Naive thymus-derived CD4-positive, alpha-beta T cell (primary cell): Measurements from ENCODE around the gene SHCBP1. TPM values are rescaled to one million over a fixed set of nuclear protein-coding genes. Genes with fewer than 3 reads are reported as not detected.

Source experiments
- ATAC-seq: fragments of 150-1000 bp; cut with Tn5 transposase; 2 replicates; pipeline ENCODE4 v1.10.0; 2021; ENCODE audit warnings: mild to moderate bottlenecking, moderate library complexity
- CTCF ChIA-PET: fragments of 350-600 bp; sonication (Branson Sonifier 250); formaldehyde crosslinking; loops from one replicate; lab custom pipeline; 2021; ENCODE audit warnings: antibody characterized with exemption; lab: Charles Lee
- POLR2A ChIA-PET: fragments of 350-600 bp; sonication (Branson Sonifier 250); formaldehyde crosslinking; loops from one replicate; lab custom pipeline; 2021; ENCODE audit warnings: antibody characterized with exemption, inconsistent platforms; lab: Charles Lee
- DNase-seq, 9 donors: peaks; one replicate each; pipeline versions ENCODE4 v3.0.0 to v3.0.0-alpha.2; 2020 to 2022; ENCODE audit warnings: mixed read lengths in 1 of 9
- H3K27ac ChIP-seq: one replicate; pipeline ENCODE4 v1.7.0; 2013; ENCODE audit warnings: mild to moderate bottlenecking, low read depth, low read length, moderate library complexity
- H3K27me3 ChIP-seq, 2 donors: one replicate each; pipeline ENCODE4 v1.7.0; 2013; ENCODE audit warnings: low read length in 2 of 2, mild to moderate bottlenecking in 2 of 2, moderate library complexity in 2 of 2; ENCODE audit not compliant: control insufficient read depth in 2 of 2, insufficient read depth in 2 of 2
- H3K36me3 ChIP-seq, 3 experiments: 1 replicate in 2 of 3; 2 replicates in 1 of 3; pipeline ENCODE4 v1.7.0; 2013; ENCODE audit warnings: low read length in 3 of 3, mild to moderate bottlenecking in 3 of 3, moderate library complexity in 1 of 3; ENCODE audit not compliant: insufficient read depth in 3 of 3, control insufficient read depth in 2 of 3
- H3K4me1 ChIP-seq, 2 donors: one replicate each; pipeline ENCODE4 v1.7.0; 2013; ENCODE audit warnings: low read length in 2 of 2, mild to moderate bottlenecking in 2 of 2, moderate library complexity in 1 of 2; ENCODE audit not compliant: control insufficient read depth in 2 of 2, insufficient read depth in 2 of 2
- H3K4me3 ChIP-seq: 2 replicates; pipeline ENCODE4 v1.7.0; 2013; ENCODE audit warnings: mild to moderate bottlenecking, low read length
- H3K9me3 ChIP-seq, 3 experiments: 1 replicate in 2 of 3; 2 replicates in 1 of 3; pipeline ENCODE4 v1.7.0; 2013; ENCODE audit warnings: low read length in 3 of 3; ENCODE audit not compliant: control insufficient read depth in 2 of 3
- H3K27ac Mint-ChIP-seq, 9 donors: one replicate each; pipeline ENCODE4 v1.8.0; 2020 to 2022; ENCODE audit warnings: mixed read lengths in 9 of 9, mild to moderate bottlenecking in 8 of 9, moderate library complexity in 5 of 9, inconsistent platforms in 2 of 9
- H3K27me3 Mint-ChIP-seq, 5 donors: one replicate each; pipeline ENCODE4 v1.8.0; 2021 to 2022; ENCODE audit warnings: mixed read lengths in 5 of 5, mild to moderate bottlenecking in 1 of 5
- H3K36me3 Mint-ChIP-seq, 5 donors: one replicate each; pipeline ENCODE4 v1.8.0; 2020 to 2022; ENCODE audit warnings: mixed read lengths in 5 of 5, mild to moderate bottlenecking in 3 of 5, inconsistent platforms in 1 of 5
- H3K4me1 Mint-ChIP-seq, 7 donors: one replicate each; pipeline ENCODE4 v1.8.0; 2020 to 2022; ENCODE audit warnings: mixed read lengths in 7 of 7, mild to moderate bottlenecking in 3 of 7, inconsistent platforms in 1 of 7
- H3K4me3 Mint-ChIP-seq, 10 donors: one replicate each; pipeline ENCODE4 v1.8.0; 2020 to 2022; ENCODE audit warnings: mild to moderate bottlenecking in 10 of 10, mixed read lengths in 10 of 10, moderate library complexity in 6 of 10, inconsistent platforms in 2 of 10
- H3K9me3 Mint-ChIP-seq, 11 donors: one replicate each; pipeline ENCODE4 v1.8.0; 2020 to 2022; ENCODE audit warnings: mixed read lengths in 11 of 11, mild to moderate bottlenecking in 4 of 11, inconsistent platforms in 1 of 11, moderate library complexity in 1 of 11
- intact Hi-C, 2 donors: fragments of 100-400 bp; cut with micrococcal nuclease; formaldehyde crosslinking; loops; one replicate each; pipeline ENCODE4 v1.15.1; 2023
- polyA plus RNA-seq, 2 donors: library from polyadenylated mRNA; unstranded; fragments of 300-500 nt; fragmentation: Illumina TruSeq; gene quantifications; one replicate each; pipeline ENCODE4 v1.2.3, GENCODE V29; 2021
- total RNA-seq, 6 experiments: library from RNA in 5 of 6; stranded (reverse) in 5 of 6; gene quantifications; 1 replicate in 5 of 6; 2 replicates in 1 of 6; pipeline ENCODE4 v1.2.3 and lab custom pipeline; 2021 to 2026

The SHCBP1 gene
- total RNA-seq = 10 to 100 TPM in 1 of 5 experiments, 1 to 10 TPM in 2, under 1 TPM in 2; 0.32 to 37.8 (median 1.1) TPM
- under 1 TPM in 1 of 2 donors, not detected in 1; 0.07 TPM for polyA plus RNA-seq
- total RNA-seq (lab: John Stamatoyannopoulos, UW) = not detected

DNA sequence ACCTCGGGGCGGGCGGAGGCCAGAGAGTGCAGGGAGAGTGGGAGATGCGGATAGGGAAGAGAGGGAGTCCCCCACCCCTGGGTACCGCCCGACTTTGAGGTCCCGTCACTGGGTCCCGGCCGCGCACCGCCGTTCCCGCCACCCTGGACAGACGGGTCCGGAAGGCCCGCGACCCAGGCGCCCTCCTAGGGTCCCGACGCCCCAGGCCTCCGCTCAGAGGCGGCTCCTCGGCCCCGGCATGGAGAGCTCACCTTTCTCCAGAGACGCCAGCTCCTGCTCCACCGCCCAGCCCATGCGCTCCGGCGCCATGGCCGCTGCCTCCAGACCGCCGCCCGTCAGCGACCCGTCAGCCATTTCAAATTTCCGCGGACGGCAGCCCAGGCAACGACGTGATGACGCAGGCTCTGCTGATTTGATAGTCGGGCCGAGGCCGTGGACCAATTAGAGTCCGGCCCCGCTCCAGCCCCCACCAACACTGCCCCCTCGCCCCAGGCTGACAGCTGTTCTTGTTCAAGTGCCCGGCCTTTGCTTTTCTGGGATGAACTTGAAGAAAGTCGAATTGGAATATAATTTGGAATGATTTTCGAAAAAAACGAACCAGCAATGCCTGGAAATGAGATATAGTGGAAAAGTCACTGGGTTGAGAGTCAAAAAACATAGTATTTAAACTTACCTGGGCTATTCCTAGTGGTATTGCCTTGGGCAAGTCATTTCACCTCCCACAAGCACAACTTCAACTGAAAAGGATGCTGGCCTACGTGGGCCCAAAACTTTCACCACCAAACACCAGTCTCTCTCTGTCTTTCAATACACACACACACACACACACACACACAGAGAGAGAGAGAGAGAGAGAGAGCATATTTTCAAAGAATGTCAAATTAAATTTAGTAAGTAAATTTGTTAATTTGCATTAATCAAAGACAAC lies at the start of gene SHCBP1:
Gene SHCBP1, minus strand, starts transcription at position 374 of the 928 bp plus-strand sequence. Its CDS starts 20 bp downstream, at position 354.
- H3K27ac ChIP-seq = no peak within 1 kb of the TSS
- peak; percentile 10 to 82 (median 34) for DNase-seq

DNA sequence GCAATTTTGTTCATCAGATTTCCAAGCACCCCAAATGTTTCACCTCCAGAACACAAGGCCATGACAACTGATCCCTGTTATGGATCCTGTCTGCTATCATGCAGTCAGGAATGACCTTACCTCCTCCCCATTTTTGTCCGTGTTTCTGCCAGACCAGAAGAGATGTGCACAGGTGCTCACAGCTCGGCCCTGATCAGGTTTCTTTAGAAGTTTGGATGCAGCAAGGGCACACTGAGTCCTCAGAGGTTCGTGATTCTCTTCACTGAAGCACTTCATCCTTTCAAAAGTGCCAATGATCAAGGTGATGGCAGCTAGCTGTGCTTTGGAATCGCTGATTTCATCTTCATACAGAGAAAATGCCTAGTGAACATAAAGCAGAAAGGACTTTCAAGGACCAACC lies 40.9 kb upstream of the SHCBP1 start:
- Mint-ChIP-seq H3K9me3 (no peaks in the 10 kb centered on the region), H3K4me3 (no peak overlapping the region), H3K36me3 (peaks cover 0 to 44% (median 15%) of the 10 kb centered on the region in 5 donors), H3K4me1 (peaks cover 0 to 18% (median 6%) of the 10 kb centered on the region in 7 donors), H3K27me3 (no peaks in the 10 kb centered on the region), H3K27ac (peak overlapping the region in 1 of 9 donors; percentile 42)
- ATAC-seq = no peak
- Histone ChIP-seq H3K36me3 (peaks cover 6 to 49% (median 27%) of the 10 kb centered on the region in 3 experiments), H3K9me3 (no peaks in the 10 kb centered on the region), H3K27ac (no peak overlapping the region), H3K4me1 (no peaks in the 10 kb centered on the region), H3K27me3 (no peaks in the 10 kb centered on the region), H3K4me3 (no peak overlapping the region)
- ChIA-PET POLR2A (no interaction called here), CTCF (no interaction called here)
- intact Hi-C loops = no loop called here
- no peak for DNase-seq

More for the DNA sequence above, at the start of gene SHCBP1:
- Mint-ChIP-seq H3K4me1 (peaks cover 13 to 34% (median 22%) of the 10 kb centered on the region in 7 donors), H3K36me3 (peaks cover 0 to 6% (median 0%) of the 10 kb centered on the region in 5 donors), H3K27ac (peak within 1 kb of the TSS in 6 of 9 donors; percentile 8 to 98 (median 56)), H3K4me3 (peak within 1 kb of the TSS; percentile 83 to 98 (median 88)), H3K27me3 (peaks cover 0 to 13% (median 0%) of the 10 kb centered on the region in 5 donors), H3K9me3 (peaks cover 0 to 1% (median 0%) of the 10 kb centered on the region in 11 donors)
- H3K9me3 ChIP-seq = no peaks in the 10 kb centered on the region
- intact Hi-C loops = loop anchor here in 1 of 2 donors (2.0 to 5.0 kb wide), 4 partner anchors 68 to 841 kb away; partner anchors contain the start of genes C16orf87, DNAJA2, ITFG1 and ORC6
- POLR2A ChIA-PET = no interaction called here
- peaks cover 3% of the 10 kb centered on the region in 2 donors for H3K4me1 ChIP-seq
- H3K36me3 ChIP-seq = no peaks in the 10 kb centered on the region
- H3K27me3 ChIP-seq = no peaks in the 10 kb centered on the region
- peak; percentile 87 for ATAC-seq
- peak within 1 kb of the TSS; percentile 62 for H3K4me3 ChIP-seq
- CTCF ChIA-PET = no interaction called here

DNA sequence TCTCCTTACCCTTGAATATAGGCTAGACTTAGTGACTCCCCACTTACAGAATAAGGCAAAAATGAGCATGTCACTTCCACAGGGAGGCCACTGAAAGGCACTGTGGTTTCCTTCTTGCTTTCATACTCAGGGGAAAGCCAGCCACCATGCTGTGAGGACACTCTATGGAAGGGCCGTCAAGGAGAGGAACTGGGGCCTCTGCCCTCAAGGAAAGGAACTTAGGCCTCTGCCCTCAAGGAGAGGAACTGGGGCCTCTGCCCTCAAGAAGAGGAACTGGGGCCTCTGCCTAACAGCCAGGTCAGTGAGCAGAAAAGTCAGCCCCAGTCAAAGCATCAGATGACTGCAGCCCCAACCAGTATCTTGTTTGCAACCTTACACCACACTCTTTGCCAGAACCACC lies 37.7 kb upstream of the SHCBP1 start:
- H3K4me3 ChIP-seq = no peak overlapping the region
- DNase-seq = peak in 2 of 9 donors; percentile 9 to 32
- no peaks in the 10 kb centered on the region for H3K9me3 ChIP-seq
- no peak overlapping the region for H3K27ac ChIP-seq
- H3K36me3 ChIP-seq = peaks cover 6 to 30% (median 22%) of the 10 kb centered on the region in 3 experiments
- Mint-ChIP-seq H3K4me1 (peaks cover 0 to 18% (median 6%) of the 10 kb centered on the region in 7 donors), H3K9me3 (no peaks in the 10 kb centered on the region), H3K4me3 (no peak overlapping the region), H3K27me3 (no peaks in the 10 kb centered on the region), H3K27ac (peak overlapping the region; percentile 14 to 72 (median 53)), H3K36me3 (peaks cover 3 to 38% (median 11%) of the 10 kb centered on the region in 5 donors)
- intact Hi-C loops = no loop called here
- no peaks in the 10 kb centered on the region for H3K27me3 ChIP-seq
- ChIA-PET CTCF (interaction anchor here (1.2 kb wide), 1 partner anchor 249 kb away, joined by 3 read pairs; no protein-coding TSS in a partner anchor), POLR2A (no interaction called here)
- ATAC-seq = peak; percentile 95
- no peaks in the 10 kb centered on the region for H3K4me1 ChIP-seq

DNA sequence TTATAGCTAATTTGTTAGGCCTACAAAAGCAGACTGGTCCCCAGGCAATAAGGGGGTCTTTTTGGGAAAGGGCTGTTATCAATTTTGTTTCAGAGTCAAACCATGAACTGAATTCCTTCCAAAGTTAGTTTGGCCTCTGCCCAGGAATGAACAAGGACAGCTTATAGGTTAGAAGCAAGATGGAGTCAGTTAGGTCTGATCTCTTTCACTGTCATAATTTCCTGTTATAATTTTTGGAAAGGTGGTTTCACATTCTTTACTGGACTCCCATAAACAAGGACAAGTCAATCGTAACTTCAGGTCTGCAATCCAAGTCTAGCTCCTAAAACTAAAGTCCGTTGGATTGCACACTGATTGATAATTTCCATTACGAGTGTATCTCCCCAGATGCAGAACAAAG lies 30.1 kb upstream of the SHCBP1 start:
- no peaks in the 10 kb centered on the region for H3K9me3 ChIP-seq
- DNase-seq = no peak
- no peaks in the 10 kb centered on the region for H3K4me1 ChIP-seq
- POLR2A ChIA-PET = no interaction called here
- H3K27me3 ChIP-seq = no peaks in the 10 kb centered on the region
- no peak overlapping the region for H3K27ac Mint-ChIP-seq
- CTCF ChIA-PET = no interaction called here
- no peaks in the 10 kb centered on the region for H3K4me1 Mint-ChIP-seq
- no peak overlapping the region for H3K4me3 ChIP-seq
- no peak for ATAC-seq
- no peaks in the 10 kb centered on the region for H3K36me3 ChIP-seq
- H3K27me3 Mint-ChIP-seq = no peaks in the 10 kb centered on the region
- peaks cover 2 to 27% (median 13%) of the 10 kb centered on the region in 5 donors for H3K36me3 Mint-ChIP-seq
- no peak overlapping the region for H3K27ac ChIP-seq
- no peak overlapping the region for H3K4me3 Mint-ChIP-seq
- peaks cover 0 to 6% (median 0%) of the 10 kb centered on the region in 11 donors for H3K9me3 Mint-ChIP-seq
- intact Hi-C loops = no loop called here

DNA sequence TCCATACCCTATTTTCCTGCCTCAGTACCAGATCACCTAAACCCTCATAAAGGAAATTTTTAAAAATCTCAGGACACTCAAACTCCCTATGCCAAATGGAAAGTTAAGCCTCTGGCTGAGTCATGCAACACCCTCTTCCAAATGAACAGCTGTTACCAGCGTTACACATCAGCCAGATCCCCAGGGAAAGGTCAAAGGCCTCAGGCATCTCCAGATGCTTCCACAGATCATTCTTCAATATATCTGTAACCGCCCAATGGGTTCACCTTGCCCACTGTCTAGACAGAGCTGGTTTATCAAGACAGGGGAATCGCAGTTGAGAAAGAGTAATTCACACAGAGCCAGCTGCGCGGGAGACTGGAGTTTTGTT lies 29.1 kb upstream of the SHCBP1 start:
- Histone ChIP-seq H3K36me3 (no peaks in the 10 kb centered on the region), H3K4me3 (no peak overlapping the region), H3K27ac (no peak overlapping the region), H3K27me3 (no peaks in the 10 kb centered on the region), H3K4me1 (no peaks in the 10 kb centered on the region), H3K9me3 (no peaks in the 10 kb centered on the region)
- POLR2A ChIA-PET = no interaction called here
- Mint-ChIP-seq H3K36me3 (peaks cover 1 to 36% (median 21%) of the 10 kb centered on the region in 5 donors), H3K27me3 (no peaks in the 10 kb centered on the region), H3K27ac (no peak overlapping the region), H3K4me3 (no peak overlapping the region), H3K9me3 (peaks cover 0 to 17% (median under 1%) of the 10 kb centered on the region in 11 donors), H3K4me1 (no peaks in the 10 kb centered on the region)
- no peak for ATAC-seq
- CTCF ChIA-PET = no interaction called here
- intact Hi-C loops = no loop called here
- DNase-seq = no peak

DNA sequence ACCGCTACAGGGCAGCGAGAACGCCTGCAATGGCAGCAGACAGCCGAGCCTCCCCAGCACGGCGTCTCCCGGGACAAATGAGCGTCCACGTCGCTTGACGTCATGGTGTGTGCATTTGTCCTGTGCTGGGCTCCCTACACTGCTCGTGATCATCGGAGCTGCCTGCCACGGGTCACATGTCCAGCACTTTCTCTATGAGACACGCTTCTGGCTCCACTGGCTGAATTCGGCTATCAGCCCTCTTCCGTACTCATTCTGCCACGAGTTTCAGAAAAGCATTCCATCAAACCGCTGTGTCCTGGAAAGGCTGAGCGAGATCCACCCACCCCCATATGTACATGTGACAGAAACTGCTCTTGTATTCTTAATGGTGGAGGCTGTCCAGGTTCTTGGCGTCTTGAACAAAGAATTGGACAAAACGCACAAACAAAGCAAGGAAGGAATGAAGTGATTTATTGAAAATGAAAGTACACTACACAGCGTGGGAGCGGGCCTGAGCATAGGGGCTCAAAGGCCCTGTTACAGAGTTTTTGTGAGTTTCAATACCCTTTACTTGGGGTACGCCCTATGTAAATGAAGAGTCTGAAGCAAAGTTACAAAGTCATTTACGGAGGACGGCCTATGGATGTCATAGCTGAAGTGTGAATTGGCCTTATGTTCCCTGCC lies 28.5 kb upstream of the SHCBP1 start:
- Mint-ChIP-seq H3K36me3 (peaks cover 1 to 40% (median 25%) of the 10 kb centered on the region in 5 donors), H3K4me3 (no peak overlapping the region), H3K27me3 (no peaks in the 10 kb centered on the region), H3K4me1 (no peaks in the 10 kb centered on the region), H3K27ac (no peak overlapping the region), H3K9me3 (peaks cover 0 to 22% (median 5%) of the 10 kb centered on the region in 11 donors)
- no peak for DNase-seq
- no peaks in the 10 kb centered on the region for H3K4me1 ChIP-seq
- intact Hi-C loops = no loop called here
- no peaks in the 10 kb centered on the region for H3K36me3 ChIP-seq
- H3K27ac ChIP-seq = no peak overlapping the region
- no peak for ATAC-seq
- CTCF ChIA-PET = no interaction called here
- POLR2A ChIA-PET = no interaction called here
- H3K27me3 ChIP-seq = no peaks in the 10 kb centered on the region
- no peaks in the 10 kb centered on the region for H3K9me3 ChIP-seq
- H3K4me3 ChIP-seq = no peak overlapping the region
